Bone marrow (tissue), 2 donors: ENCODE data around the gene GMPPB.
"Not testable (repeated sequence)": the region's sequence is repeated elsewhere in the genome, so short reads cannot be mapped to it uniquely, and the experiment has no call there.

Source experiments
- DNase-seq, 2 donors: peaks; one replicate each; lab custom pipeline; 2025; lab: John Stamatoyannopoulos, UW

The GMPPB gene

DNA sequence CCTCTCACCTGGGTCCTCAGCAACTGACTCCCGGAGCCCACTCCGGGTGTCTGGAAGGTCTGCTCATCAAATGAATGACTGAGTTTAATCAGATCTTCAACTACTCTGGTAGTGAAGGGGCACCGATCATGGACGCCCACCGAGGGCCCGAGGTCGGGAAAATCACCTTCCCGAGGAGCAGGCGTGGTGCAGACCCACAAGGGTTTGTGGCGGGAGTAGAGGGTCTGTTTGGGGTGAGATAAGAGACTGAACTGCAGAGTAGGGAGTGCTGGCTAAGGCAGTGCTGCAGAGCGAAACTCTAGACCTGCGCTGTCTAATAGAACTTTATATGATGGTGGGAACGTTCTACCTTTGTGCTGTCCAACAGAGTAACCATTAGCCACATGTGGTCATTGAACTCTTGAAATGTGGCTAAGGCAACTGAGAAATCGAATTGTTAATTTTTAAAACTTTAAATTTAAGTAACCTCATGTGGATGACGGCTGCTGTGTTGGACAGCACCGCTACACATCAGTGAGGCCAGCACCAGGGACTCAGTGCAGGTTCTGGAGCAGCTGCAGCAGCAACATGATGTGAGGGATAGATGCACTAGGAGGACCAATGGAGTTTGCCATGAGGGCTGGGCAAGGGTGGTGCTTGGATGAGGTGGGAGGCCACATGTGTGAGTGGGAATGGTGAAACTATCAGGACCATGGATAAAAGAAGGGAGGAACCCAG lies 33.7 kb downstream of the GMPPB start:
- not testable (repeated sequence) for DNase-seq

DNA sequence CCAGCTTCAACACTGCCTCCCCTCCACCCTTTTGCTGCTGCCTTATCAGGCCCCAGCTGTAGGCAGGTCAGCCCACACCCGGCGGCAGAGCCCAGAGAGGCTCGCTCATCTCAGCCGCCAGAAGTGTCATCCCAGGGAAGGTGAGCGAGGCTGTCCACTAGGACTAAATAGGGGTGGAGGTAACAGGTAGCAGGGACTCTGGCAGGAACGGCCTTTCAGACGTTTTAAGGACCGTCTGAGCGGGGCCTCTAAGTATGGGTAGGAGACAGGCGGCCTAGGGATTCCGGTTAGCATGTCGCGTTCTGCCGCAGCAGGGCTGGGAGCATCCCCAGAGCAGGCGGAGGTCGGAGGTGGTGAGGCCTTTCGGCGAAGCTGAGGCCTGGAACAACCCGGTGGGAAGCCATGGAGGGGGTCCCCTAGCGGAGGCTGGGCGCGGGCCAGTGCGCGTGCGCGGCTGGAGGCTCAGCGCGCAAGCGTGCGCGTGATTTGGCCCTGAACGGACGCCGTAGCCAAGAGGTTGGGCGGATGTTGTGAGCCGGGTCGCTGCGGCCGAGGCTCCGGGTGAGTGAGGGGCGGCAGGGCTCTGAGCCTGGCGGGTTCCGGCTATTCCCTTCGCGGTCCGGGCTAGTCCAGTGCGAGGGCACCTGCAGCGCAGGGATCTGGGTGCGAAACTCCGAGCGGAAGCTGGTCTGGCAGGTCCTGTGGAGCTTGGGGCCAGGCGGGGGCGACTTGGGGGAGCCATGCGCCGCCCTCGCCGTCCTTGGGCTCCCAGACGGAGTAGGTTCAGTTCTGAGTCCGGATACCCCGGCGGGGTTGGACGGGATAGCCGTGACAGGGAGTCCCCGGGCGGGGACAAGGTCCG lies 34.5 kb downstream of the GMPPB start, which contains the start of the genes MST1 and RNF123:
Gene MST1 (minus strand): TSS at position 429 of the 862 bp plus-strand sequence. CDS start 783 bp downstream, outside the sequence.
Gene RNF123 (plus strand): TSS at position 512 of the 862 bp plus-strand sequence. CDS start 1,609 bp downstream, outside the sequence.
- DNase-seq, result no peak

DNA sequence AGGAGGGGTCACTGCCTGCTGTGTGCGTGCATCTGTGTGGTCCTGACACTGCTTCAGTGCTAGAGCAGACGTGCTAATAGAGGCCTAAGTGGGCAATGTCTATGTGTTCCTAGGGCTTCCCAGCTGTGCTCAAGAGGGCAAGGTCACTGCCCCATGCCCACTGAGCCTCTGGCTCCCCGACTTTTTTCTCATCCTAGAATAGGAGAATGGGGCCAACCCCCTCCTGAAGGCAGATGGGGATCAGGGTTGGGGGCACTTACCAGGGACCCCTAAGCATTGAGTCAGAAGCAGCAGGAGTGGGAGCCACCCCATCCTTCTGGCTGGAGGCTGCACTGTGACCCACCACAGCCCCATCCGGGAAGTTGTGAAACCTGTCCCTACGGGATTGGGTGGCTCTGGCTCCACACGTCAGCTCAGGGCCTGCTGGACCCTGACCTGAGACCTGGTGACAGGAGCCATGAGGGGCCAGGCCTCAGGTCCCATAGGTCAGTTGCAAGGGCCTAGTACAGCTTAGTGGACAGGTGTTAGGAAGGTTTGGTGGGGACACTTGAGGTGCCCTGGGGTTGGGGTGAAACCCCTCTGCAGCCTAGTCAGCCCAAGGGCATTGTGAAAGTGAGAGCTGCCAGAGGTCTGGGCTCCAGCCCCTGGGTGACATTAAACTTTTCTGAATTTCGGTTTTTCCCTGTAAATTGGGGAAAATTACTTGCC lies 35.3 kb downstream of the GMPPB start:
- DNase-seq, result not testable (repeated sequence)

DNA sequence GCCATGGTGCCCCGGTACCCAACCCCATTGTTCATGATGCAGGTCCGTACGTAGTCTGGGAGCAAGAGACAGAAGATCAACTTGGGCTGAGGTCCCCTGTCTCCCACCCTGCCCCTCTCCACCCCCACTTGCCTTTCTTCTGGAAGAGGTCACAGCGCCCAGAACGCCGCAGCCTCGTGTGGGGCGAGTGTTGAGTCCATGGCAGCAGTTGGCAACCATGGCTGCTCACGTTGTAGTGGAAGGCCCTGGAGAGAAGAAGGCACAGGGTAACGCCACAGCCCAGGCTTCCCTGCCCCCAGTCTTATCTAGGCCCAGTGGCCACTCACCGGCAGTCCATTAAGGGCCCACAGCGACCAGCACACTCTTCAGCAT lies 36.3 kb downstream of the GMPPB start:
- not testable (repeated sequence) for DNase-seq

DNA sequence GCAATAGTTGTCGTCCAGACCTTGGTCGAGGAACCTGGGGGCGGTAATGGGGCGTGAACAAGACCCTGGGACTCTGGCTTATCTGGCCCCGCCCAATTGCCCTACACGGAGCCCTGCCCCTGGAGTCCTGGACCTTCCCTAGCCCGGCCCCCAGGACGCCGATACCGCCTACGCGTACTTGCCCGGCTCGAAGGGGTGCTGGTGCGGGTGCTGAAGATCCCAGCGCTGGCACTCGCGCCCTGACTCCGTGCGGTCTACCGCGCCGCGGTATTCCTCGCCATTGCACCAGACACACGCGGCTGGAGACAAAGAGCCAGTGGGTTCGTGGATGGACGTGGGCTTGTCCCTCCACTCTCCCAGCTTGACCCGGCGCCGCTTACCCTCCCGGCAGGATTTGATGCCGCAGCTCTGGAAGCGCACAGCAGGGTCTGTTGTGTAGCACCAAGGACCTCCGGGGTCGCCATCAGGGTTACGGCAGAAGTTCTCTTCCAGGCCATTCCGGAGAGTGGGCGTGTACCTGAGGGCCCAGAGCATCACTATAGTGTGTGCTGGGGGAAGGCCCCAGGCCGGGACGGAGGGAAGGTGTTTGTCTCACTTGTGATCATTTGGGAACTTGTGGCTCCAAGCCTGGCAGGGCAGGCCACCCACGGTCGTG lies 36.9 kb downstream of the GMPPB start:
- not testable (repeated sequence) for DNase-seq

DNA sequence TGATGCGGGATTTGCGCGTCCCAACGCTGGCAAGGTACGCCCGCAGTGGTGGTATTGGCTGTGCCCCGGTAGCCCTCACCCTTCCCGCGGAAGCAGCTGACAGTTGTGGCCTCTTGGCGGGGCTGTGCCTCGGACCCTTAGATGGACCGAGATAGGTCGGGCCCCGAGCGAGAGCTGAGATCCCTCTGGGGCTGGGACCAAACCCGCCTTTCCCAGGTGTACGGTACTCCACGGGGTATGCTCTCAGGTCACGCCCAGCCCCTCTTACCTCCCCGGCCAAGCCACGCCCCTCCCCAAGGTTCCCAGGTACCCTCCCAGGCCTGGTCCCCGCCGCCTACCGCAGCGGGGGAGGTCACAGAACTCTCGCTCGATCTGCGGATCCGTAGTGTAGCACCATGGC lies 37.4 kb downstream of the GMPPB start:
- not testable (repeated sequence) for DNase-seq

DNA sequence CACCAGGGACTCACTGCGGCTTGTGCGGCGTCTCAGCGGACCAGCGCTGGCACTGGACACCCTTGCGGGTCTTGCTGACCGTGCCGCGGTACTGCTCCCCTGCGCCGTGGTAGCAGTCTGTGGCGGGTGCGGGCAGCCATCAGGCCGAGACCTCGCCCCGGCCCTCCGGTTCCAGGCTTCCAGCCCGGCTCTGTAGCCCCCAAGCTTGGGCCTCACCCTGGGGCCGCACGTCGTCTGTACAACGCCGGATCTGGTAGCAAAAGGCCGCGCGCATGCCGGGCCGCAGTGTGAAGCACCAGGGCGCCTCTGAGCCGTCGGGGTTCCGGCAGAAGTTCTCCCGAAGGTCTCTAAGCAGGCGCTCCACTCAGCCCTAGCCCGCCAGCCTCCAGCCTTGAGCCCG lies 37.9 kb downstream of the GMPPB start:
- not testable (repeated sequence) for DNase-seq

DNA sequence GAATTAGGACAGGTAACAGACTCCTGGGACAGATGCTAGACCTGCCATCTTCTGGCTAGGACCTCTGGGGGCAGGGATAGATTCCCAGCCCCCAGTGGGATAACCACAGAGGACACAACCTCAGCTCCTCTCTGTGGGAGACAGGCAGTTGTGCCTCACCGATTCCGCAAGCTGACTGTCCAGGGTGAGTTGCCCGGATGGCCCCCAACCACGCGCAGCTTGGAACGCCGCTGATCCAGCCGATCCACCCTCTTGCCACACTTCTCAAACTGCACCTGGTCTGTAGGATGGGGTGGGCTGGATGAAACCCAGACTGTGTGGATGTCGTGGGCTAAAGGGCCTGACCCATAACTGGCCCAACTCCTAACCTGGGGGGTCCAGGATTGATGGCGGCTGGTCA lies 38.6 kb downstream of the GMPPB start:
- DNase-seq, result not testable (repeated sequence)

DNA sequence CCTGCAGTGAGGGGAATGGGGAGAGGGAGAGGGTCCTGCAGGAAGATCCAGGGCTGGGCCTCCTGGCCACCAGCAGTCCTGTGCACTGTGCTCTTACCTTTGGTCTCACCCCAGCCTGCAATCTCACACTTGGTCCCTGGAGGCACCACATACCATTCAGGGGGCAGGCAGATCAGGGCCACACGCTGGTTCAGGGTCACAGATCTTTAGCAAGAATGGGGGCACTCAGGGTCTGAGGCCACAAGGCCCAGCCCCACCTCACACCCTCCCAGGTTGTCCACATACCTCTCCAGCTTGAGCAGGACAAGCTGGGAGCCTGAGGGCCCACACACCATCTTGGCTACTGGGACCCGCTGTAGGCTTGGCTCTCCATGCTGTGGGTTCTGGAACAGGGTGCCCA lies 39.3 kb downstream of the GMPPB start:
- not testable (repeated sequence) for DNase-seq

DNA sequence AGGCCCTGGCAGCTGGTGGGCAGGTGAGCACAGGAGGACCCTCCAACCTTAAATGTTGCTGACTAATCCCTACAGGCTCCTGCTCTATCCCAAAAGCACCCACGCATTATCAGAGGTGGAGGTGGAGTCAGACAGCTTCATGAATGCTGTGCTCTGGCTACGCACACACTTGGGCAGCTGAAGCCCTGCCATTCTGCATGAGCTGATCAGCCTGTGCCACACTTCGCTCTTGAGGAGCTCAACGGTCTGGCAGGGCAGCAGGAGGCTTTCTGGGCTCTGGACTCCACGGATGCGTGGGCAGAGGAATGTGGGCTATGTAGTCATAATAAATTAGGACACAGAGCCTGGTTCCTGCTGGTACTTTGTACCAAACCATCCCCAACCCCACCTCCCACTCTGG lies 40.6 kb downstream of the GMPPB start:
- DNase-seq, result no peak

DNA sequence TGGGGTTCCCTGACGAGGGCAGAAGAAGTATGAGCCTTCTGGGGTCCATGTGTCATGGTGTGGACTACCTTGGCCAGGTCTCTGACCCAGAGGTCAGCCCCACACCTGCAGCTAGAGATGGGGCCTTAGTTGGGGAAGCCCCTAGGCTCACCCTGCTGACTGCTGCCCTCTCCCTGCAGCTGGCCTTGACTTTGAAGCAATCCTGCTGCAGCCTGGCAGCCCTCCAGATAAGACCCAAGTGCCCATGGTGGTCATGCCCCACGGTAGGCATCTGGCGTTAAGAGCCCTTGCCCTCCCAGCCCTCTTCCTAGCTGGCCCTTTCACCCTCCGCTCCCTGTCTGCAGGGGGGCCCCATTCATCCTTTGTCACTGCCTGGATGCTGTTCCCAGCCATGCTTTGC lies 42.2 kb downstream of the GMPPB start:
- no peak for DNase-seq

DNA sequence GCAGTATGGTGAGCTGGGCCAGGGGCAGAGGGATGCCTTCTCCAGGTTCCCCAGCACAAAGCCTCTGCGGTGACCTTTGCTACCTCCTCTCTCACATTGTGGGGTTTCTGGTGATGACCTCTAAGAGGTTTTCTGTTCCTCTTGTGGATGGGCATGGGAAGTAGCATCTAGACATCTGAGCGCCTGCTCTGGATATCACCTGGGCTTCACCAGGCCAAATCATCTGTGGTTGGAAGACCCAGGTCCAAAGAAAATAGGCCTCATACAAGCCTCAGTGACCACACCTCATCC lies 42.6 kb downstream of the GMPPB start:
- no peak for DNase-seq

DNA sequence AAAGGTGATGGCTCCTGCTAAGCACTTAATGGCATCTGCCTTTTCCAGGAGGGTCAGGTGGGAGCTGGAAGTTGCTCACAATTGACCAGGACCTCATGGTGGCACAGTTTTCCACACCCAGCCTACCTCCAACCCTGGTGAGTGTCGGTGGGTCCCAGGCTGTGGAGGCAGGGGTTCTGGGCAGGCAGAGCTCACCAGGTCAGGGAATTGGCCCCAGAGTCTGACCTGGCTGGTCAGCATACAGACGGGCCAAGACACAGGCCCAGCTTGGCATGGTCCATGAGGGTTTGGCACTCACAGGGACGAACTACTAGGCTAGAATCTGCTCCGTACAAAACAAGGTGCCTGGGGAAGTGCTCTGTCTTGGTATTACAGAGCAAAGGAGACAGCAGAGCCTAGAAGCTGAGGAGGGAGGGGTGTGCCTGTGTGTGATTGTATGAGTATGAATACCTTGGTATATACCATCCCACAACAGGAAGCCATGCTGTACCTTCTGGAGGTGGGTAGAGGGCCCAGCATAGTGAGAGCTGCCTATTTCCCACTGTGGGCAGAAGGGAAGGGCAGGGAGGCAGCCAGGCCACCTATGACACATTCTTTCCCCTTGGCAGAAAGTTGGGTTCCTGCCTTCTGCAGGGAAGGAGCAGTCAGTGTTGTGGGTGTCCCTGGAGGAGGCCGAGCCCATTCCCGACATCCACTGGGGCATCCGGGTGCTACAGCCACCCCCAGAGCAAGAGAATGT lies 43.1 kb downstream of the GMPPB start:
- no peak for DNase-seq

DNA sequence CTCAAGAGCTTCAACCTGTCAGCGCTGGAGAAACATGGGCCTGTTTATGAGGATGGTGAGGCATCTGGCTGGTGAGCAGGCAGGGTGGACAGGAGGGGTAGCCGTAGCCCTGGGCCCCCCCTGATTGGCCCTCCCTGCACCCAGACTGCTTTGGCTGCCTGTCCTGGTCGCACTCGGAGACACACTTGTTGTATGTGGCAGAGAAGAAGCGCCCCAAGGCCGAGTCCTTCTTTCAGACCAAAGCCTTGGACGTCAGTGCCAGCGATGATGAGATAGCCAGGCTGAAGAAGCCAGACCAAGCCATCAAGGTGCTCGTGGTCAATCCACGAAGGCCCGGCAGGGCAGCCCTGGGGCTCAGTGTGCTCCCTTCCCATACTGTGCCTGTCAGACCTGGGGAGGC lies 47.8 kb downstream of the GMPPB start:
- no peak for DNase-seq

DNA sequence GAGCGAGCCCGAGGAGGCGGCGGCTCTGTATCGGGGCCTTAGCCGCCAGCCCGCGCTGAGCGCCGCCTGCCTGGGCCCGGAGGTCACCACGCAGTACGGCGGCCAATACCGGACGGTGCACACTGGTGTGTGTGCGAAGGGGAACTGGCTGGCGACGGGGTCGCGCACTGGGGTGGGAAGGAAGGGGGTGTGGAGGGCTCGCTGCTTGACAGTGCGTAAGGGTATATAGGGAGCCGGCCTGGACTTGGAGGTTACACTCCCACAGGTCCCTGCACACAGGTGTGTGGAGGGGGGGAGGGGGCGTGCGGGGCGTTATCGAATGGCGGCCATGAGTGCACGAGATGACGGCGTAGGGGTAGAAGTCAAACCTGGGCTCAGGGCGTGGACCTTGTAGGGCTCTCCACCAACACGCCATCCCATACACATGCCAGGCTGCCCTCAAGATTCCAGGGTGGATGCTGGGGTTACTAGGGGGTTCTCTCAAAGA lies 49.2 kb downstream of the GMPPB start:
- no peak for DNase-seq

DNA sequence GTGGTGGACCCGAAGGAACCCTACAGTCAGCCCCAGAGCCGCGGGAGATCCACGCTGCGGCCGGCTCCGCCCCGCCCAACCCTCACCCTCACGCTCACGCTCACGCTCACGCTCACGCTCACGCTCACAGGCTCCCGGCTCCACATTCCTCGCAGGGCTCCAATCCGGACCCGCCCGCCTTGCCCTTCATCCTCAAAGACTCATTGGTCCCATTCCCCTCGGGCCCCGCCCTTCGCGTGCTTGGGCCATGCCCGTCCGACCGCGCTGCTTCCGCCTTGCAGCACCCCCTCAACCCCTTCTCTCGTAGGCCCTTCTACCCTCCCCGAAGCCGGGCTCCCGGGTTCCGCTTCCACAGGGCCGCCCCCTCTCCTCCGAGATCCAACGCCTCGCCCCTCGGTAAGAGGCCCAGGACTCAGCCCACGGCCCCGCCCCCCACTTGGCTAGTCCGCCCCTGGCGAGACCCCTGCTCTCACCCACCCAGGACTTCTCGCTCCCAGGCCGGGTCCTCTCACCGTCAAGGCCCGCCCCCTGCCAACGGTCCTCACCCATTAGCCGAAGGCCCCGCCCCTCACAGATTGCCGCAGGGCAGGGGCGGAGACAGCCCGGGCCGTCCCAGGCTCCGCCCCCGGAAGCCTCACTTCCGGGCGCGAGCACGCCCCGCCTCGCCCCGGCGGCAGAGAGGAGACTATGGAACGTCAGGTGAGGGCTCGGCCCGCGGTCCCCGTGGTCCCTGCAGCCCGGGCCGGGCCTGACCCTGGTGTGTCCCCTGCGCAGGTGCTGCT lies 49.8 kb downstream of the GMPPB start, which contains the start of gene APEH:
Gene APEH (plus strand): TSS at position 637 of the 782 bp plus-strand sequence. CDS start 51 bp downstream, at position 688.
- no peak for DNase-seq

DNA sequence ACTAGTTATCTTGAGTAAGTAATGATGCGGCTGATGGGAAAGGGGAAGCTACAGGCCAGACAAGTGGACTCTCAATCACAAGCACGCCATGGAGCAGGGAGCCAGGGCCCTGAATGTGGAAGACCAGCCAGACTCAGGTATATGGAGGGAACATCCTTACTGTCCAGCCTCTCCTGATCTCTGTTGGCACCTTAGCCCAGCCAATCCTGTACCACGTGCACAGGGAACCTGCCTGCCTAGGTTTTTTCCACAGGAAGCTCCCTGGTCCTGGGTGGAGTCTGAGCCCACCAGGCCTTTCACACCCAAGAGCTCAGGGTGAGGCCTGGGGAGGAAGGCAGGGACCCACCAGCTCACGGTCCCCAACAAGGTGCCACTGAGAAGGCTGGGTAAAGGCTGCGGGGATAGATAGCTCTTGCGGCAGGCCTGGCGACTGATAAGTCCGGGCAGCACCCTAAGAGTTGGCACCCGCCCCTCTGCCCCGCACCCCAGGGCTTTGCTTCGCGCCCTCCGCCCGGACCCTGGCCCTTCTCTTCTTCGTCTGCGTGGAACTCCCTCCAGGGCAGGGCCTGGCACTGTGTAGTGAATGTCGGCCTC lies 50.5 kb downstream of the GMPPB start:
- no peak for DNase-seq

DNA sequence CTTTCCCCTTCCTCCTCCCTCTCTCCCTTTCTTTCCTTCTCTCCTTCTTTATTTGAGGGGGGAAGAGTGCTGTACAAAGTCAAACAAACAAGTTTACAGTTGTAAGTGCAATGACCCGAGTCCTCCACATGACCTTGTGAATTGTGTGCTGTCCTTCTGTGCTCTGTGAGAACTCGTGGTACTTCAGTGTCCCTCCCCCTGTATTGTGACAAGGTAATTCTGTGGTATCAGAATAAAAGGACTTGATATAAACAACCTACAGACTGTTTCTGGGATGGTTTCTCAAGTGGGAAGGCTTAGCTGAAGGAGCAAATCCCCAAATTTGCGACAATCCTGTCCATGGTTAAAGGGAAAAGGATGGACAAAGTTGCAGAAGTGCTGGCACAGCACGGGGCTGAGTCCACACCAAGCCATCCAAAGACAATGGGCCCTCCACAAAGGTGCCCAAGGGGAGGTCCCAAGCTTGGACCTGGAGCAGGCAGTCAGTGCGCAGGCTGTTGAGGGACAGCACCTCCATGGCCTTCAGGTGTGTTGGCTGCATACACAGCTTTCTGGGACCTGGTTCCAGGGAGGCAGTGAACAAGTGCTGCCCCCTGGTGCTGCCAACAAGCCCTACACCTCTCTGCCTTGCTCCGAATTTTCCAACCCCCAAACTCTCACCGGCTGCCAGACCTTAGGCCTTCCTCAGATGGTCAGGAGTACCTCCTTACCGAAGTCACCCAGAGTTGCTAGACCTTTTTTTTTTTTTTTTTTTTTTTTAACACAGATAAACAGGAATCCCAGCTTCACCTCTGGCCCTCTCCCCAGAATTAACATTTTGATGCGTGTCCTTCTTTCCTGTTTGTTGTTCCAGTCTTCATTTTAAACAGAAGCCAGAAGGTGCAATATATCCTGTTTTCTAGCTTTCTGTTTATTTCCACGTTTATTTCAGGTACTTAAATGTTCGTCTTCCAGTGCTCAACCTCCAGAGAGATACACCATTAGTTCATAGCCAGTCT lies 52.2 kb downstream of the GMPPB start:
- no peak for DNase-seq

DNA sequence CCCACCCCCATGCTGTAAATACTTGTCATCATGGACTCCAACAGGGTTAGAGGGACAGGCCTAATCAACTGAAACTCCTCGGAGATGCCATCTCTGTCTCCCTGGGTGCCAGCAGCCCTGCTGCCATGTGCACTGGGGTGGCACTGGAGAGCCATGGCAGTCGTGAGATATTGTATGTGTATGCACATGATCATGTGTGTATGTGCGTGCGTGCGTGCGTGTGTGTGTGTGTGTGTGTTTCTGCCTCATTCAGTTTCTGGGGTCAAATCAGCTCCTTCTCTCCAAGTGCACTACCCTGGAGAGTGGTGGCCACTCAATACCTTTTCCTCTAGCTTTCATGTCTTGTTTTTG lies 52.8 kb downstream of the GMPPB start:
- no peak for DNase-seq
